Neuronal stem cell (in vitro differentiated cells): ENCODE measurements around the gene DTL.
"Not testable (repeated sequence)": the region's sequence is repeated elsewhere in the genome, so short reads cannot be mapped to it uniquely, and the experiment has no call there.

ENCODE experiments used
- DNase-seq: peaks from one replicate; pipeline ENCODE4 v3.0.0-alpha.2; 2013; ENCODE audit warnings: low spot score
- H2AFZ ChIP-seq: one replicate; pipeline ENCODE4 v1.6.1; 2013; ENCODE audit warnings: mild to moderate bottlenecking, low read length, inconsistent platforms
- H2AK5ac ChIP-seq: 2 replicates; pipeline ENCODE4 v1.6.1; 2013; ENCODE audit warnings: low read depth, mild to moderate bottlenecking, inconsistent platforms, low read length, moderate library complexity, mixed read lengths
- H2BK120ac ChIP-seq: 2 replicates; pipeline ENCODE4 v1.6.1; 2013; ENCODE audit warnings: low read depth, mild to moderate bottlenecking, inconsistent platforms, low read length, moderate library complexity, mixed read lengths
- H2BK12ac ChIP-seq: one replicate; pipeline ENCODE4 v1.6.1; 2013; ENCODE audit warnings: low read length, inconsistent platforms
- H2BK15ac ChIP-seq: 2 replicates; pipeline ENCODE4 v1.6.1; 2013; ENCODE audit warnings: mild to moderate bottlenecking, low read length, inconsistent platforms, mixed read lengths
- H2BK5ac ChIP-seq: one replicate; pipeline ENCODE4 v1.6.1; 2013; ENCODE audit warnings: inconsistent platforms, mild to moderate bottlenecking, low read length, moderate library complexity
- H3K14ac ChIP-seq: one replicate; pipeline ENCODE4 v1.6.1; 2013; ENCODE audit warnings: low read length, inconsistent platforms
- H3K18ac ChIP-seq: 2 replicates; pipeline ENCODE4 v1.6.1; 2013; ENCODE audit warnings: low read length, inconsistent platforms
- H3K23ac ChIP-seq: 2 replicates; pipeline ENCODE4 v1.6.1; 2013; ENCODE audit warnings: low read depth, mild to moderate bottlenecking, mixed read lengths, low read length, inconsistent platforms; ENCODE audit not compliant: poor library complexity
- H3K27ac ChIP-seq: replicated peaks from 3 replicates; pipeline ENCODE4 v1.5.1; 2013; ENCODE audit warnings: low read length, inconsistent platforms
- H3K27me3 ChIP-seq, 3 experiments: 2 replicates each; pipeline ENCODE4 v1.6.1; 2013; ENCODE audit warnings: low read length in 3 of 3, mild to moderate bottlenecking in 2 of 3, inconsistent platforms in 1 of 3, low read depth in 1 of 3, mixed read lengths in 1 of 3, moderate library complexity in 1 of 3; ENCODE audit not compliant: control insufficient read depth in 3 of 3, insufficient read depth in 3 of 3
- H3K36me3 ChIP-seq, 2 donors: replicated peaks in 1 of 2; 2 replicates each; pipeline ENCODE4 v1.6.1; 2013; ENCODE audit warnings: low read length in 2 of 2; ENCODE audit not compliant: control insufficient read depth in 2 of 2, insufficient read depth in 2 of 2
- H3K4ac ChIP-seq: 2 replicates; pipeline ENCODE4 v1.6.1; 2013; ENCODE audit warnings: inconsistent platforms, mild to moderate bottlenecking, low read length, moderate library complexity
- H3K4me1 ChIP-seq, 2 donors: 1 replicate in 1 of 2; 2 replicates in 1 of 2; pipeline ENCODE4 v1.6.1; 2013; ENCODE audit warnings: low read length in 2 of 2, low read depth in 1 of 2; ENCODE audit not compliant: control insufficient read depth in 2 of 2, insufficient read depth in 1 of 2
- H3K4me2 ChIP-seq: one replicate; pipeline ENCODE4 v1.6.1; 2013; ENCODE audit warnings: mild to moderate bottlenecking, low read length, inconsistent platforms; ENCODE audit not compliant: insufficient read depth, poor library complexity, severe bottlenecking
- H3K4me3 ChIP-seq, 2 donors: 2 replicates each; pipeline ENCODE4 v1.5.1; 2013; ENCODE audit warnings: low read length in 2 of 2, mild to moderate bottlenecking in 2 of 2, inconsistent platforms in 1 of 2, moderate library complexity in 1 of 2
- H3K79me1 ChIP-seq: one replicate; pipeline ENCODE4 v1.6.1; 2013; ENCODE audit warnings: low read depth, mild to moderate bottlenecking, inconsistent platforms, low read length, moderate library complexity
- H3K9ac ChIP-seq: one replicate; pipeline ENCODE4 v1.6.1; 2013; ENCODE audit warnings: mild to moderate bottlenecking, low read depth, low read length, inconsistent platforms; ENCODE audit not compliant: poor library complexity
- H3K9me3 ChIP-seq, 2 donors: replicated peaks in 1 of 2; 2 replicates each; pipeline versions ENCODE3 to v1.6.1; 2013; ENCODE audit warnings: low read length in 2 of 2, mild to moderate bottlenecking in 2 of 2, inconsistent platforms in 1 of 2, low read depth in 1 of 2, mixed read lengths in 1 of 2, moderate library complexity in 1 of 2; ENCODE audit not compliant: control insufficient read depth in 2 of 2, insufficient read depth in 1 of 2
- H4K8ac ChIP-seq: one replicate; pipeline ENCODE4 v1.6.1; 2013; ENCODE audit warnings: low read depth, mild to moderate bottlenecking, inconsistent platforms, low read length, moderate library complexity
- H4K91ac ChIP-seq: one replicate; pipeline ENCODE4 v1.6.1; 2013; ENCODE audit warnings: low read length, low read depth, mild to moderate bottlenecking, inconsistent platforms; ENCODE audit not compliant: poor library complexity
- WGBS, 2 donors: extraction: QIAGEN DNeasy Blood & Tissue Kit; methylation state at CpG; one replicate each; pipeline ENCODE4 v1.1.7; 2013; ENCODE audit warnings: missing lambda C conversion rate in 2 of 2, mixed read lengths in 1 of 2; ENCODE audit not compliant: insufficient read length in 2 of 2, insufficient replicate concordance in 1 of 2; ENCODE audit errors: extremely low coverage in 2 of 2; 5-methylcytosine and 5-hydroxymethylcytosine counted together

DTL gene

GRCh38 chr1:211997426-211997825, 38.1 kb upstream of the DTL start:
- not testable (repeated sequence) for H2BK5ac ChIP-seq, H3K4me1 ChIP-seq, H3K18ac ChIP-seq, H2BK15ac ChIP-seq, H2BK12ac ChIP-seq, H4K8ac ChIP-seq, H2AK5ac ChIP-seq, H3K9me3 ChIP-seq, H3K4me3 ChIP-seq, H3K14ac ChIP-seq, H3K79me1 ChIP-seq, H2BK120ac ChIP-seq, H3K4me2 ChIP-seq, H3K27me3 ChIP-seq, DNase-seq, H3K23ac ChIP-seq, H3K4ac ChIP-seq, H2AFZ ChIP-seq, H3K27ac ChIP-seq, H3K9ac ChIP-seq, H4K91ac ChIP-seq
- H3K36me3 ChIP-seq: peaks cover 2 to 65% of the 10 kb centered on the region in 2 donors
- no CpG with 5 or more reads among the region's 4 CpGs for WGBS, 2 donors

GRCh38 chr1:212002536-212002935, 33.0 kb upstream of the DTL start:
- Histone ChIP-seq H3K4me2 (no peak overlapping the region), H2AK5ac (no peak overlapping the region), H2BK120ac (no peak overlapping the region), H3K9me3 (no peaks in the 10 kb centered on the region), H3K14ac (no peak overlapping the region), H3K36me3 (peaks cover 1 to 89% of the 10 kb centered on the region in 2 donors), H2BK5ac (no peak overlapping the region), H3K23ac (no peak overlapping the region), H3K27ac (no peak overlapping the region), H2BK15ac (no peak overlapping the region), H3K4me3 (no peak overlapping the region), H3K79me1 (no peaks in the 10 kb centered on the region), H2AFZ (no peak overlapping the region), H2BK12ac (no peak overlapping the region), H3K4ac (no peak overlapping the region), H3K4me1 (no peaks in the 10 kb centered on the region), H4K8ac (no peak overlapping the region), H3K27me3 (no peaks in the 10 kb centered on the region), H4K91ac (no peak overlapping the region), H3K18ac (no peak overlapping the region), H3K9ac (no peak overlapping the region)
- no peak for DNase-seq
- WGBS, 2 donors: no CpG with 5 or more reads among the region's 3 CpGs

- Histone ChIP-seq H3K9ac (no peak overlapping the region), H3K36me3 (peaks cover 10 to 96% of the 10 kb centered on the region in 2 donors), H4K91ac (no peak overlapping the region), H2AK5ac (no peak overlapping the region), H3K9me3 (no peaks in the 10 kb centered on the region), H3K14ac (no peak overlapping the region), H2BK5ac (no peak overlapping the region), H2BK15ac (no peak overlapping the region), H2BK12ac (no peak overlapping the region), H3K18ac (no peak overlapping the region), H3K27me3 (no peaks in the 10 kb centered on the region), H3K4me1 (no peaks in the 10 kb centered on the region), H2BK120ac (no peak overlapping the region), H3K23ac (no peak overlapping the region), H3K79me1 (no peaks in the 10 kb centered on the region), H3K4me3 (no peak overlapping the region), H3K4ac (no peak overlapping the region), H3K27ac (no peak overlapping the region), H4K8ac (no peak overlapping the region), H2AFZ (no peak overlapping the region), H3K4me2 (no peak overlapping the region)
- DNase-seq: no peak
- no CpG with 5 or more reads among the region's 7 CpGs for WGBS, 2 donors
These were observed 30.5 kb upstream of the DTL start for GRCh38 chr1:212004895-212005608.

DNA sequence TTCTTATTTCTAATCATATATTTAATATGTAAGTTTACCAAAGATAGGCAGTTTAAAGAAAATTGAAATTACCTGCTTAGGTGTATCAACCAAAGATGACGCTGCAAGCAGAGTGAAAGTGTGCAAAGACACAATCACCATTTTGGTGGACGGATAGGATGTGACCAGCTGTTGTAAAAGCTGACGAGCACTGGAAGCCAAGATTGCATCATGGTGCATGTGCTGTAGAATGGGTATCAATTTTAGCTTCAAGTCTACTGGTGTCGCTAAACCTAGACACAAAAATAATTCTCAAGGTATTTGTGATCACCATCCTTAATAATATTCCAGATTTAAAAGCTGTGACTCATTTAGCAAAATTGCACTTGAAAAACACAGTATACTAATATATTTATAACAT, 28.4 kb upstream of the DTL start:
- no peak overlapping the region for H2BK120ac ChIP-seq
- H3K4ac ChIP-seq: no peak overlapping the region
- no peak overlapping the region for H3K9ac ChIP-seq
- no peaks in the 10 kb centered on the region for H3K9me3 ChIP-seq
- H2BK12ac ChIP-seq: no peak overlapping the region
- no peaks in the 10 kb centered on the region for H3K27me3 ChIP-seq
- no peak overlapping the region for H2BK15ac ChIP-seq
- no peaks in the 10 kb centered on the region for H3K4me1 ChIP-seq
- DNase-seq: no peak
- WGBS, 2 donors: no CpG with 5 or more reads among the region's 4 CpGs
- H3K4me2 ChIP-seq: no peak overlapping the region
- H3K36me3 ChIP-seq: peaks cover 11 to 93% of the 10 kb centered on the region in 2 donors
- no peak overlapping the region for H3K14ac ChIP-seq
- no peak overlapping the region for H3K4me3 ChIP-seq
- H2AFZ ChIP-seq: no peak overlapping the region
- no peak overlapping the region for H4K91ac ChIP-seq
- H3K79me1 ChIP-seq: no peaks in the 10 kb centered on the region
- H2AK5ac ChIP-seq: no peak overlapping the region
- H3K18ac ChIP-seq: no peak overlapping the region
- no peak overlapping the region for H4K8ac ChIP-seq
- no peak overlapping the region for H2BK5ac ChIP-seq
- no peak overlapping the region for H3K23ac ChIP-seq
- no peak overlapping the region for H3K27ac ChIP-seq
